Transverse colon (tissue), 3 donors: ENCODE measurements around the gene TRPM3.

ENCODE experiments used
- CTCF ChIP-seq, 5 experiments: fragments of 200-600 bp in 3 of 5; fragments of 450-650 bp in 2 of 5; sonication (generic) in 3 of 5; IDR thresholded peaks; 1 replicate in 2 of 5; 2 replicates in 3 of 5; pipeline ENCODE4 v1.5.1; 2016 to 2017; ENCODE audit warnings: antibody characterized with exemption in 5 of 5, inconsistent platforms in 3 of 5, mild to moderate bottlenecking in 2 of 5, moderate library complexity in 1 of 5
- POLR2A ChIP-seq: fragments of 450-650 bp; IDR thresholded peaks from one replicate; pipeline ENCODE4 v1.6.1; 2016; ENCODE audit warnings: antibody characterized with exemption, mild to moderate bottlenecking, moderate library complexity

GRCh38 chr9:71106992-71107391 is 14.4 kb downstream of the TRPM3 start:
- TF ChIP-seq CTCF (IDR thresholded peaks at IDR 0.05) (no peak), POLR2A (no peak)
